IMR-90 (cell line): ENCODE measurements around the gene SIGLEC7. TPM values are rescaled to one million over a fixed set of nuclear protein-coding genes. Genes with fewer than 3 reads are reported as not detected.

Experiments
- ATAC-seq: fragments of 200-7000 bp; cut with Tn5 transposase; 2 replicates; pipeline ENCODE4 v1.9.1; 2020; ENCODE audit warnings: low read depth, mild to moderate bottlenecking, moderate library complexity
- BruUV-seq: library from RNA; stranded (reverse); fragments of 400-500 nt; replicated peaks from 2 replicates; lab custom pipeline; 2021; lab: Mats Ljungman, UMichigan
- CTCF ChIA-PET: fragments of 300-600 bp; formaldehyde crosslinking; extraction: SDS; loops from one replicate; lab custom pipeline; 2021; ENCODE audit warnings: antibody characterized with exemption; lab: Yijun Ruan, JAX
- POLR2A ChIA-PET: fragments of 300-600 bp; sonication (Branson Sonifier 250); formaldehyde crosslinking; loops from one replicate; lab custom pipeline; 2022; ENCODE audit warnings: antibody characterized with exemption; ENCODE audit not compliant: unreplicated experiment; lab: Charles Lee
- DNase-seq: peaks from one replicate; pipeline ENCODE4 v3.0.0; 2013
- H2AFZ ChIP-seq: replicated peaks from 2 replicates; pipeline ENCODE3; 2013; ENCODE audit warnings: low read length, mild to moderate bottlenecking; ENCODE audit not compliant: poor library complexity
- H2AK5ac ChIP-seq: 2 replicates; pipeline ENCODE4 v1.6.1; 2013; ENCODE audit warnings: low read depth, low read length, inconsistent platforms
- H2AK9ac ChIP-seq: replicated peaks from 2 replicates; pipeline ENCODE3; 2013; ENCODE audit warnings: mild to moderate bottlenecking, low read depth, low read length, moderate library complexity; ENCODE audit not compliant: poor library complexity
- H2BK120ac ChIP-seq: 2 replicates; pipeline ENCODE4 v1.6.1; 2013; ENCODE audit warnings: low read depth, low read length, inconsistent platforms
- H2BK15ac ChIP-seq: 3 replicates; pipeline ENCODE4 v1.6.1; 2013; ENCODE audit warnings: low read depth, low read length, inconsistent platforms
- H2BK20ac ChIP-seq: 2 replicates; pipeline ENCODE4 v1.6.1; 2013; ENCODE audit warnings: low read depth, mild to moderate bottlenecking, inconsistent platforms, low read length, moderate library complexity
- H2BK5ac ChIP-seq: 2 replicates; pipeline ENCODE4 v1.6.1; 2013; ENCODE audit warnings: mild to moderate bottlenecking, low read depth, low read length, inconsistent platforms; ENCODE audit not compliant: poor library complexity, severe bottlenecking
- H3K14ac ChIP-seq: replicated peaks from 2 replicates; pipeline ENCODE4 v1.6.1; 2013; ENCODE audit warnings: low read depth, low read length, inconsistent platforms
- H3K18ac ChIP-seq: 2 replicates; pipeline ENCODE4 v1.6.1; 2013; ENCODE audit warnings: low read depth, low read length, control low read depth
- H3K23ac ChIP-seq: 2 replicates; pipeline ENCODE4 v1.6.1; 2013; ENCODE audit warnings: low read depth, low read length, inconsistent platforms
- H3K27ac ChIP-seq: 2 replicates; pipeline ENCODE4 v1.5.1; 2013; ENCODE audit warnings: mild to moderate bottlenecking, control low read depth, low read length; ENCODE audit not compliant: insufficient read depth
- H3K27me3 ChIP-seq: 2 replicates; pipeline ENCODE4 v1.6.1; 2013; ENCODE audit warnings: low read length; ENCODE audit not compliant: control insufficient read depth, insufficient read depth
- H3K36me3 ChIP-seq: 2 replicates; pipeline ENCODE4 v1.6.1; 2013; ENCODE audit warnings: low read length, mixed read lengths; ENCODE audit not compliant: control insufficient read depth, insufficient read depth
- H3K4ac ChIP-seq: 2 replicates; pipeline ENCODE4 v1.6.1; 2013; ENCODE audit warnings: low read depth, low read length, inconsistent platforms
- H3K4me1 ChIP-seq: 2 replicates; pipeline ENCODE4 v1.6.1; 2013; ENCODE audit warnings: low read length, mixed read lengths; ENCODE audit not compliant: control insufficient read depth, insufficient read depth
- H3K4me2 ChIP-seq: 2 replicates; pipeline ENCODE4 v1.6.1; 2013; ENCODE audit warnings: low read depth, mild to moderate bottlenecking, control low read depth, low read length, moderate library complexity
- H3K4me3 ChIP-seq: 2 replicates; pipeline ENCODE4 v1.5.1; 2013; ENCODE audit warnings: low read depth, mild to moderate bottlenecking, control low read depth, low read length, moderate library complexity; ENCODE audit not compliant: insufficient read depth
- H3K56ac ChIP-seq: 2 replicates; pipeline ENCODE4 v1.6.1; 2013; ENCODE audit warnings: low read length, inconsistent platforms; ENCODE audit not compliant: insufficient read depth; ENCODE audit errors: extremely low read depth
- H3K79me1 ChIP-seq, 2 experiments: 2 replicates each; pipeline ENCODE4 v1.6.1; 2013; ENCODE audit warnings: low read length in 2 of 2, inconsistent platforms in 1 of 2, low read depth in 1 of 2
- H3K9ac ChIP-seq: 2 replicates; pipeline ENCODE4 v1.6.1; 2013; ENCODE audit warnings: low read depth, low read length, control low read depth
- H3K9me1 ChIP-seq: 2 replicates; pipeline ENCODE4 v1.6.1; 2013; ENCODE audit warnings: low read length, inconsistent platforms; ENCODE audit not compliant: insufficient read depth
- H3K9me3 ChIP-seq: 2 replicates; pipeline ENCODE4 v1.6.1; 2013; ENCODE audit warnings: low read length; ENCODE audit not compliant: control insufficient read depth, insufficient read depth
- H4K20me1 ChIP-seq: 2 replicates; pipeline ENCODE4 v1.6.1; 2013; ENCODE audit warnings: low read length, inconsistent platforms; ENCODE audit not compliant: insufficient read depth
- H4K5ac ChIP-seq: 2 replicates; pipeline ENCODE4 v1.6.1; 2013; ENCODE audit warnings: mild to moderate bottlenecking, low read depth, low read length, control low read depth
- H4K8ac ChIP-seq, 2 experiments: 2 replicates each; pipeline ENCODE4 v1.6.1; 2013; ENCODE audit warnings: low read depth in 2 of 2, low read length in 2 of 2, control low read depth in 1 of 2, inconsistent platforms in 1 of 2
- H4K91ac ChIP-seq: 2 replicates; pipeline ENCODE4 v1.6.1; 2013; ENCODE audit warnings: low read depth, low read length, inconsistent platforms; ENCODE audit not compliant: insufficient read depth
- BHLHE40 ChIP-seq: fragments of 150-350 bp; IDR thresholded peaks from 2 replicates; pipeline ENCODE4 v1.6.1; 2016; ENCODE audit warnings: mild to moderate bottlenecking, low read depth, low read length
- CHD1 ChIP-seq: IDR thresholded peaks from 2 replicates; pipeline ENCODE4 v1.6.1; 2012; ENCODE audit warnings: low read depth, low read length, improper control_type of control experiment
- FOS ChIP-seq: fragments of 150-350 bp; IDR thresholded peaks from 2 replicates; pipeline ENCODE4 v1.6.1; 2016; ENCODE audit warnings: low read depth, low read length
- MAFK ChIP-seq: IDR thresholded peaks from 2 replicates; pipeline ENCODE4 v1.6.1; 2012; ENCODE audit warnings: low read depth, low read length, improper control_type of control experiment
- MXI1 ChIP-seq: IDR thresholded peaks from 2 replicates; pipeline ENCODE4 v1.6.1; 2012; ENCODE audit warnings: low read depth, mild to moderate bottlenecking, low read length, moderate library complexity, borderline replicate concordance
- NFE2L2 ChIP-seq: fragments of 150-350 bp; IDR thresholded peaks from 2 replicates; pipeline ENCODE4 v1.6.1; 2016; ENCODE audit warnings: low read depth, mild to moderate bottlenecking, low read length
- POLR2A ChIP-seq: IDR thresholded peaks from 2 replicates; pipeline ENCODE4 v1.6.1; 2012; ENCODE audit warnings: mild to moderate bottlenecking, low read depth, low read length
- RAD21 ChIP-seq: IDR thresholded peaks from 2 replicates; pipeline ENCODE4 v1.6.1; 2012; ENCODE audit warnings: low read length, improper control_type of control experiment
- RCOR1 ChIP-seq: IDR thresholded peaks from 2 replicates; pipeline ENCODE4 v1.6.1; 2012; ENCODE audit warnings: mild to moderate bottlenecking, low read length, improper control_type of control experiment; ENCODE audit not compliant: insufficient replicate concordance
- RFX5 ChIP-seq: IDR thresholded peaks from 2 replicates; pipeline ENCODE4 v1.8.0; 2012; ENCODE audit warnings: low read depth, mild to moderate bottlenecking, low read length, moderate library complexity
- SMC3 ChIP-seq: fragments of 150-350 bp; IDR thresholded peaks from 2 replicates; pipeline ENCODE4 v1.6.1; 2016; ENCODE audit warnings: low read depth, mild to moderate bottlenecking, antibody characterized with exemption, low read length, moderate library complexity
- WGBS, 2 experiments: methylation state at CpG; one replicate each; pipeline versions ENCODE4 v1.1.5 to v1.1.7; 2013; ENCODE audit warnings: missing lambda C conversion rate in 2 of 2; ENCODE audit not compliant: insufficient read length in 1 of 2; ENCODE audit errors: extremely low coverage in 2 of 2; 5-methylcytosine and 5-hydroxymethylcytosine counted together
- dilution Hi-C: fragments of 300-500 bp; cut with HindIII; formaldehyde crosslinking; loops from one replicate; pipeline ENCODE4 v1.14.3; 2018; ENCODE audit warnings: low sequenced_read_pairs; ENCODE audit not compliant: unreplicated experiment
- in situ Hi-C: fragments of 300-500 bp; cut with MboI; formaldehyde crosslinking; loops from 3 replicates; pipeline ENCODE4 v1.14.3; 2019; ENCODE audit warnings: low sequenced_read_pairs, inconsistent platforms, mixed read lengths
- intact Hi-C: fragments of 100-400 bp; cut with micrococcal nuclease; formaldehyde crosslinking; loops from 2 replicates; pipeline ENCODE4 v1.10.0; 2022
- polyA plus RNA-seq, 3 experiments: library from polyadenylated mRNA; depleted of rRNA; stranded (reverse); fragments of >200 nt; gene quantifications; 2 replicates each; pipeline ENCODE4 v1.2.3, GENCODE V29; 2012; ENCODE audit warnings: low replicate concordance in 1 of 3
- total RNA-seq: library from RNA; depleted of rRNA; stranded (reverse); fragments of >200 nt; gene quantifications from 2 replicates; pipeline ENCODE4 v1.2.3, GENCODE V29; 2012
- TF ChIP-seq, protein P1 (sequence below): fragments of 150-350 bp; IDR thresholded peaks from 2 replicates; pipeline ENCODE4 v1.6.1; 2016; ENCODE audit warnings: low read depth, mild to moderate bottlenecking, low read length, moderate library complexity, borderline replicate concordance
- TF ChIP-seq, protein P2 (sequence below): fragments of 150-350 bp; IDR thresholded peaks from 2 replicates; pipeline ENCODE4 v1.6.1; 2017; ENCODE audit warnings: mild to moderate bottlenecking, antibody characterized with exemption, low read length, low read depth

SIGLEC7 gene
- total and polyA plus RNA-seq, 2 of the 4 experiments (the other 2 are of a cell fraction), result not detected

DNA sequence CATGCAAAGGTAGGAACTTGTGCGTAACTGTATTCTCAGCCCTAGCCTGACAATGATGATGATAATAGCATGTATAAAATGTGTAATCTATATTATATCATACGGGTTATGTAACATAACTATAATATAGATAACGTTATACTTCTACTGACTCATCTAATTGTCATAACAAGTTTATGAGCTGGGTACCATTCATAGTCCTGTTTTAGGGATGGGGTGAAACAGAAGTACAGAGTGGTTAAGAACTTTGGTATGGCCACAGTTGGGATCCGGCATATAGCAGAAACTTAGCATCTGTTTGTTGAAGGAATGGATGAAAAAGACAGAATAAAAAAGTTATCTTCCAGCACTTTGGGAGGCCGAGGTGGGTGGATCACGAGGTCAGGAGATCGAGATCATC, 39.1 kb upstream of the SIGLEC7 start:
- no CpG with 5 or more reads among the region's 7 CpGs for WGBS, 2 experiments
- no peak overlapping the region for H2AK9ac ChIP-seq
- no peak overlapping the region for H2AK5ac ChIP-seq
- H4K5ac ChIP-seq, result no peak overlapping the region
- peaks cover 18% of the 10 kb centered on the region for H4K20me1 ChIP-seq
- in situ Hi-C loops (no loop called here), dilution Hi-C loops (no loop called here), intact Hi-C loops (loop anchor here (10.0 kb wide), 2 partner anchors 298 to 378 kb away; partner anchors contain the start of gene CLEC11A)
- no peak overlapping the region for H3K4me3 ChIP-seq
- TF ChIP-seq FOS (no peak), MAFK (no peak), RCOR1 (no peak), CHD1 (no peak), BHLHE40 (no peak), SMC3 (no peak), POLR2A (no peak), MXI1 (no peak), RAD21 (no peak), RFX5 (no peak), NFE2L2 (no peak)
- TF ChIP-seq, protein P1, sequence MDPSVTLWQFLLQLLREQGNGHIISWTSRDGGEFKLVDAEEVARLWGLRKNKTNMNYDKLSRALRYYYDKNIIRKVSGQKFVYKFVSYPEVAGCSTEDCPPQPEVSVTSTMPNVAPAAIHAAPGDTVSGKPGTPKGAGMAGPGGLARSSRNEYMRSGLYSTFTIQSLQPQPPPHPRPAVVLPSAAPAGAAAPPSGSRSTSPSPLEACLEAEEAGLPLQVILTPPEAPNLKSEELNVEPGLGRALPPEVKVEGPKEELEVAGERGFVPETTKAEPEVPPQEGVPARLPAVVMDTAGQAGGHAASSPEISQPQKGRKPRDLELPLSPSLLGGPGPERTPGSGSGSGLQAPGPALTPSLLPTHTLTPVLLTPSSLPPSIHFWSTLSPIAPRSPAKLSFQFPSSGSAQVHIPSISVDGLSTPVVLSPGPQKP, result no peak
- TF ChIP-seq, protein P2, sequence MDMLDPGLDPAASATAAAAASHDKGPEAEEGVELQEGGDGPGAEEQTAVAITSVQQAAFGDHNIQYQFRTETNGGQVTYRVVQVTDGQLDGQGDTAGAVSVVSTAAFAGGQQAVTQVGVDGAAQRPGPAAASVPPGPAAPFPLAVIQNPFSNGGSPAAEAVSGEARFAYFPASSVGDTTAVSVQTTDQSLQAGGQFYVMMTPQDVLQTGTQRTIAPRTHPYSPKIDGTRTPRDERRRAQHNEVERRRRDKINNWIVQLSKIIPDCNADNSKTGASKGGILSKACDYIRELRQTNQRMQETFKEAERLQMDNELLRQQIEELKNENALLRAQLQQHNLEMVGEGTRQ, result no peak
- no peak overlapping the region for H3K18ac ChIP-seq
- H4K91ac ChIP-seq, result no peak overlapping the region
- H3K23ac ChIP-seq, result no peak overlapping the region
- no peak overlapping the region for H2BK120ac ChIP-seq
- H3K4ac ChIP-seq, result no peak overlapping the region
- no peak overlapping the region for H3K4me2 ChIP-seq
- H2AFZ ChIP-seq, result no peak overlapping the region
- peaks cover 27 to 57% of the 10 kb centered on the region in 2 experiments for H3K79me1 ChIP-seq
- H3K27me3 ChIP-seq, result no peaks in the 10 kb centered on the region
- H2BK5ac ChIP-seq, result no peak overlapping the region
- no peak overlapping the region for H3K56ac ChIP-seq
- H3K14ac ChIP-seq, result no peak overlapping the region
- H2BK20ac ChIP-seq, result no peak overlapping the region
- H3K9ac ChIP-seq, result no peak overlapping the region
- no peaks in the 10 kb centered on the region for H3K4me1 ChIP-seq
- POLR2A ChIA-PET, result no interaction called here
- peaks cover 6% of the 10 kb centered on the region; the same call in 1 of the 2 replicates for H3K9me1 ChIP-seq
- BruUV-seq, result no TSS peak
- CTCF ChIA-PET, result no interaction called here
- H4K8ac ChIP-seq, result no peak overlapping the region
- no peak overlapping the region for H2BK15ac ChIP-seq
- no peak for DNase-seq
- peaks cover 23% of the 10 kb centered on the region for H3K36me3 ChIP-seq
- H3K27ac ChIP-seq, result no peak overlapping the region
- ATAC-seq, result no peak
- no peaks in the 10 kb centered on the region for H3K9me3 ChIP-seq
